MM.1S (cell line): ENCODE results near the gene ABCA3.

Source experiments
- DNase-seq: peaks from one replicate; pipeline ENCODE4 v3.0.0-alpha.2; 2015
- H2AFZ ChIP-seq: fragments of 300-600 bp; sonication (generic); 2 replicates; pipeline ENCODE4 v1.6.0; 2016; ENCODE audit warnings: antibody characterized with exemption, low read length
- H3F3A ChIP-seq: fragments of 300-600 bp; sonication (generic); 2 replicates; pipeline ENCODE4 v1.6.1; 2016; ENCODE audit warnings: mild to moderate bottlenecking, antibody characterized with exemption, low read length, moderate library complexity, mixed read lengths; ENCODE audit not compliant: insufficient read depth
- H3K27ac ChIP-seq: fragments of 300-600 bp; sonication (generic); 2 replicates; pipeline ENCODE4 v1.5.1; 2016; ENCODE audit warnings: mild to moderate bottlenecking, low read length
- H3K27me3 ChIP-seq: fragments of 300-600 bp; sonication (generic); replicated peaks from 2 replicates; pipeline ENCODE4 v1.6.0; 2016; ENCODE audit warnings: low read length; ENCODE audit not compliant: insufficient read depth
- H3K36me3 ChIP-seq: fragments of 300-600 bp; sonication (generic); replicated peaks from 2 replicates; pipeline ENCODE4 v1.6.1; 2016; ENCODE audit warnings: mild to moderate bottlenecking, low read length, mixed read lengths; ENCODE audit not compliant: insufficient read depth
- H3K4me1 ChIP-seq: fragments of 300-600 bp; sonication (generic); 2 replicates; pipeline ENCODE4 v1.6.1; 2016; ENCODE audit warnings: low read length, mixed read lengths
- H3K4me2 ChIP-seq: fragments of 300-600 bp; sonication (generic); 2 replicates; pipeline ENCODE4 v1.6.0; 2016; ENCODE audit warnings: low read depth, low read length
- H3K4me3 ChIP-seq: fragments of 300-600 bp; sonication (generic); 2 replicates; pipeline ENCODE4 v1.5.1; 2016; ENCODE audit warnings: low read length, mixed read lengths
- H3K79me2 ChIP-seq: fragments of 300-600 bp; sonication (generic); 2 replicates; pipeline ENCODE4 v1.6.1; 2016; ENCODE audit warnings: mixed run types, low read length, mixed read lengths
- H3K9ac ChIP-seq: fragments of 300-600 bp; sonication (generic); 2 replicates; pipeline ENCODE4 v1.6.1; 2016; ENCODE audit warnings: low read length, mixed read lengths
- H3K9me2 ChIP-seq: fragments of 300-600 bp; sonication (generic); replicated peaks from 2 replicates; pipeline ENCODE4 v1.6.1; 2016; ENCODE audit warnings: mild to moderate bottlenecking, low read length, mixed read lengths; ENCODE audit not compliant: insufficient read depth
- H3K9me3 ChIP-seq: fragments of 300-600 bp; sonication (generic); replicated peaks from 2 replicates; pipeline ENCODE4 v1.6.1; 2016; ENCODE audit warnings: mild to moderate bottlenecking, low read length, mixed read lengths; ENCODE audit not compliant: insufficient read depth
- H4K20me1 ChIP-seq: fragments of 300-600 bp; sonication (generic); 2 replicates; pipeline ENCODE4 v1.6.1; 2016; ENCODE audit warnings: mild to moderate bottlenecking, low read length, moderate library complexity, mixed read lengths; ENCODE audit not compliant: insufficient read depth
- EZH2 ChIP-seq: fragments of 300-600 bp; sonication (generic); optimal IDR thresholded peaks from 2 replicates; pipeline ENCODE3; 2017; ENCODE audit warnings: low read depth, mild to moderate bottlenecking, antibody characterized with exemption, low read length, mixed read lengths
- EZH2phosphoT487 ChIP-seq: fragments of 300-600 bp; sonication (generic); IDR thresholded peaks from 2 replicates; pipeline ENCODE4 v1.6.1; 2018; ENCODE audit warnings: antibody characterized with exemption, low read length
- TF ChIP-seq, protein P1 (sequence below): fragments of 300-600 bp; sonication (generic); IDR thresholded peaks from 2 replicates; pipeline ENCODE4 v1.5.1; 2016; ENCODE audit warnings: antibody characterized with exemption, low read length, mixed read lengths

Gene ABCA3

GRCh38 chr16:2331931-2332267 is 8.6 kb downstream of the ABCA3 start:
- Histone ChIP-seq H3K36me3 (no peaks in the 10 kb centered on the region), H3K79me2 (no peaks in the 10 kb centered on the region), H3K4me2 (no peak overlapping the region), H3F3A (no peaks in the 10 kb centered on the region), H4K20me1 (no peaks in the 10 kb centered on the region), H3K4me3 (no peak overlapping the region), H3K9me3 (no peaks in the 10 kb centered on the region), H3K4me1 (no peaks in the 10 kb centered on the region), H3K27me3 (peaks cover 84% of the 10 kb centered on the region), H3K9ac (no peak overlapping the region), H2AFZ (no peak overlapping the region), H3K27ac (no peak overlapping the region), H3K9me2 (no peaks in the 10 kb centered on the region)
- TF ChIP-seq EZH2phosphoT487: no peak
- TF ChIP-seq EZH2: no peak
- TF ChIP-seq, protein P1, sequence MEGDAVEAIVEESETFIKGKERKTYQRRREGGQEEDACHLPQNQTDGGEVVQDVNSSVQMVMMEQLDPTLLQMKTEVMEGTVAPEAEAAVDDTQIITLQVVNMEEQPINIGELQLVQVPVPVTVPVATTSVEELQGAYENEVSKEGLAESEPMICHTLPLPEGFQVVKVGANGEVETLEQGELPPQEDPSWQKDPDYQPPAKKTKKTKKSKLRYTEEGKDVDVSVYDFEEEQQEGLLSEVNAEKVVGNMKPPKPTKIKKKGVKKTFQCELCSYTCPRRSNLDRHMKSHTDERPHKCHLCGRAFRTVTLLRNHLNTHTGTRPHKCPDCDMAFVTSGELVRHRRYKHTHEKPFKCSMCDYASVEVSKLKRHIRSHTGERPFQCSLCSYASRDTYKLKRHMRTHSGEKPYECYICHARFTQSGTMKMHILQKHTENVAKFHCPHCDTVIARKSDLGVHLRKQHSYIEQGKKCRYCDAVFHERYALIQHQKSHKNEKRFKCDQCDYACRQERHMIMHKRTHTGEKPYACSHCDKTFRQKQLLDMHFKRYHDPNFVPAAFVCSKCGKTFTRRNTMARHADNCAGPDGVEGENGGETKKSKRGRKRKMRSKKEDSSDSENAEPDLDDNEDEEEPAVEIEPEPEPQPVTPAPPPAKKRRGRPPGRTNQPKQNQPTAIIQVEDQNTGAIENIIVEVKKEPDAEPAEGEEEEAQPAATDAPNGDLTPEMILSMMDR: no peak
- DNase-seq: no peak

DNA sequence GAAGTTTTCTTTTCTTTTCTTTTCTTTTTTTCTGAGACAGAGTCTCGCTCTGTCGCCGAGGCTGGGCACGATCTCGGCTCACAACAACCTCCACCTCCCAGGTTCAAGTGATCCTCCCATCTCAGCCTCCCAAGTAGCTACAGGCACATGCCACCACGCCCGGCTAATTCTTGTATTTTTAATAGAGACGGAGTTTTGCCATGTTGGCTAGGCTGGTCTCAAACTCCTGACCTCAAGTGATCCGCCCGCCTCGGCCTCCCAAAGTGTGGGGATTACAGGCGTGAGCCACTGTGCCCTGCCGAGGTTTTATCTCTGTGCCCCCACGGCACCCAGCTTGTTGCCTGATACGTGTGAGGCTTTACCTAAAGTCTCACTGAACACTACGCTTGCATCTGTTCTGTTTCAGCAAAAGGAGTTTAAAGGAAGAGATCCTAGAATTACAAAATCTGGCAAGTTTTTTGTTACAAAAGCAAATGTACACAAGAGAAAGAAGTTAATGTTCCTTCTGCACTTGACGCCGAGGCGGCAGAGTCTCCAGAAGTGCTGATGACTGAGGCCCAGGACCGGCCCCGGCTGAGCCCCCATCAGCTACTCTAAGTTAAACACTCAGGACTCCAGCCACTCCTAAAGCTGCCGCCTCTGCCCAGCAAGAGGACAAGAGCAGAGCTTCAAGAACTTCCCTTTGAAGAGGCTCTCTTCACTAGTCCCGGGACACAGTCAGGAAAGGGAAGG is 9.2 kb downstream of the ABCA3 start:
- Histone ChIP-seq H3K27me3 (peaks cover 87% of the 10 kb centered on the region), H3K9me3 (no peaks in the 10 kb centered on the region), H3K36me3 (no peaks in the 10 kb centered on the region), H3K27ac (no peak overlapping the region), H3K4me1 (no peaks in the 10 kb centered on the region), H3F3A (no peaks in the 10 kb centered on the region), H4K20me1 (no peaks in the 10 kb centered on the region), H3K79me2 (no peaks in the 10 kb centered on the region), H2AFZ (no peak overlapping the region), H3K9me2 (no peaks in the 10 kb centered on the region), H3K4me3 (no peak overlapping the region), H3K4me2 (no peak overlapping the region), H3K9ac (no peak overlapping the region)
- DNase-seq: no peak
- TF ChIP-seq EZH2phosphoT487: no peak
- TF ChIP-seq EZH2: no peak
- TF ChIP-seq, protein P1: no peak

DNA sequence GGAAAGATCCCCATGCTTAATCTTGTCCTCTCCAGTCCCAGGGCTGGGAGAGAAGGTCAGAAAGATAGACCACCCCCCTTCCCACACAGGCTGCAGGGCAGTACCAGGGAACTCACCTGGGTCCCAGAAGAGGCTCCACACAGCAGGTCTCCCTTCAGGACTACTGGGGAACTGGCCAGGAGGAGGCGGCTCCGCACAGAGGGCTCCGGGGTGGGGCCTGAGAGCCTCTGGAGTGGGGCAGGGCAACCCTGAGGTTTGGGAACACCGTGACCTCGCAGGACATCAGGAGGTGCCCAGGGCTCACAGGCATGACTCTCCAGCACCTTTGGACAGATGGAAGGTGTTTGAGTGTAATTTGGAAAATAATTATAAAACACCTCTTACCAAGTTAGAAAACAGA is 11.0 kb downstream of the ABCA3 start:
- Histone ChIP-seq H3K4me2 (no peak overlapping the region), H3K27ac (no peak overlapping the region), H2AFZ (no peak overlapping the region), H3K9me2 (no peaks in the 10 kb centered on the region), H3K79me2 (no peaks in the 10 kb centered on the region), H3K9me3 (no peaks in the 10 kb centered on the region), H3K4me3 (no peak overlapping the region), H3K36me3 (no peaks in the 10 kb centered on the region), H3K27me3 (peaks cover 93% of the 10 kb centered on the region), H3F3A (no peaks in the 10 kb centered on the region), H3K4me1 (no peaks in the 10 kb centered on the region), H3K9ac (no peak overlapping the region), H4K20me1 (no peaks in the 10 kb centered on the region)
- TF ChIP-seq EZH2 (no peak), EZH2phosphoT487 (no peak)
- TF ChIP-seq, protein P1: no peak
- no peak for DNase-seq
